ENCODE data around the gene ATL2.
"Not testable (repeated sequence)": the region's sequence is repeated elsewhere in the genome, so short reads cannot be mapped to it uniquely, and the experiment has no call there.

The ATL2 gene

DNA sequence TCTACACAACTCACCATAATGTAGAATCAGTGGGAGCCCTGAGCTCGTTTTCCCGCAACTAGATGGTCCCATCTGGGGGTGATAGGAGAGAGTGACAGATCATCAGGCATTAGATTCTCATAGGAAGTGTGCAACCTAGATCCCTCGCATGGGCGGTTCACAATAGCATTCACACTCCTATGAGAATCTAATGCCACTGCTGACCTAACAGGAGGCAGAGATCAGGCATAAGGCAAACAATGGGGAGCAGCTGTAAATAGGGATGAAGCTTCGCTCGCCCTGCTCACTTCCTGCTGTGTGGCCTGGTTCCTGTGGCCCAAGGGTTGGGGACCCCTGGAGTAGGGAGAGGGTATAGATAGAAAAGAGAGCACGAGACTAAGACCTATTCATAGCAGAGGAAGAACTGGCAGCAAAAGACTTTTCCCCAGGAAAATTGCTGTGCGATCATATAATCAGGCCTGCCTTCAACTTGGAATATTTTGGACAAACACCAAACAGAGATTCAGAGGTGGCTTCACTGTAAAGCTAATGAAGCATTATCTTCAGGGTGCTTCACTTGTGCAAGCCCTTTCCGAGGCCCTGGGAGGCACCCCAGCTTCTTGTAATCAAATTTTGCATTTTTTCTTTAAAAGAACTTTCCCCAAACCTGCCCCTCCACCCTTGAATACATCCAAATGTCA lies 29.0 kb upstream of the ATL2 start:
- Mint-ChIP-seq H3K4me3 (no peak overlapping the region), H3K27ac (no peak overlapping the region), H3K36me3 (no peaks in the 10 kb centered on the region), H3K9me3 (no peaks in the 10 kb centered on the region), H3K4me1 (no peaks in the 10 kb centered on the region)
- DNase-seq (ENCODE audit: low spot score in 2 of 2): no peak
- no peak for ATAC-seq

DNA sequence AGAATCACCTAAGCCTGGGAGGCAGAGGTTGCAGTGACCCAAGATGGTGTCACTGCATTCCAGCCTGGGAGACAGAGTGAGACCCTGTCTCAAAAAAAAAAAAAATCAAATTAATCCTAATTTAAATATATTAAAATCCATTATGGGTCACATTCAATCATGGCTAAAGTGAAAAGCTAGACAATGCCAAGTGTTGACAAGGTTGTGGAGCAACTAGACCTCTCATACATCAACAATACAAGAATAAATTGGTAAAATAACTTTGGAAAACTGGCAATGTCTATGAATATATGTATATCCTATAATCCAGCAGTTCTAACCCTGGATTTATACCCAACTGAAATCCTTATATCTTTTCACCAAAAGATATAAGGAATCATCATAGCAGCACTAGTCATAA lies 23.4 kb upstream of the ATL2 start:
- Mint-ChIP-seq H3K4me1 (no peaks in the 10 kb centered on the region), H3K27ac (no peak overlapping the region), H3K36me3 (no peaks in the 10 kb centered on the region), H3K4me3 (no peak overlapping the region), H3K9me3 (no peaks in the 10 kb centered on the region)
- ATAC-seq (no peak), DNase-seq (ENCODE audit: low spot score in 2 of 2) (no peak)

- Mint-ChIP-seq H3K36me3 (no peaks in the 10 kb centered on the region), H3K4me1 (peaks cover 14% of the 10 kb centered on the region), H3K4me3 (no peak overlapping the region), H3K9me3 (no peaks in the 10 kb centered on the region), H3K27ac (no peak overlapping the region)
- DNase-seq (ENCODE audit: low spot score in 2 of 2) (no peak), ATAC-seq (no peak)
Measured at GRCh38 chr2:38398739-38399138, 21.7 kb upstream of the ATL2 start.

- no peak for DNase-seq (ENCODE audit: low spot score in 2 of 2)
- Mint-ChIP-seq H3K36me3 (no peaks in the 10 kb centered on the region), H3K9me3 (no peaks in the 10 kb centered on the region), H3K4me3 (no peak overlapping the region), H3K4me1 (peaks cover 14% of the 10 kb centered on the region), H3K27ac (no peak overlapping the region)
- peak; percentile 84 for ATAC-seq
Measured at GRCh38 chr2:38394903-38395341, 17.8 kb upstream of the ATL2 start.

DNA sequence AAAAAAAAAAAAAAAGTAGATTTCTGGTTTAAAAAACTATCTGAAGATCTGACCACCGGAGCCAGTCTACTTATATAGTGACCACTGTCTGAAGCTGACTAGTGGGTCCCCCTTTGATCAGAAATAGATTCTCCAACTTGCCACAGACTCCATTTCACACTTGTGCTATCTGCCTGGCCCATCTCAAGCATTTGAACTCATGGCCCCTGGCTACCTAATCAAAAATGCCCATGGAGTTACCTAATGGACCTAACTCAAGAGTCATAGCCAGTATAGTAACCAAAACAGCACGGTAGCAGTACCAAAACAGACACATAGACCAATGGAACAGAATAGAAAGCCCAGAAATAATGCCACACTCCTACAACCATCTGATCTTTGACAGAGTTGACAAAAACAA lies 17.0 kb upstream of the ATL2 start:
- no peak overlapping the region for H3K4me3 Mint-ChIP-seq

GRCh38 chr2:38390947-38391346 lies 13.9 kb upstream of the ATL2 start:
- no peak overlapping the region for H3K4me3 Mint-ChIP-seq

More for the DNA sequence above, 17.0 kb upstream of the ATL2 start:
- Mint-ChIP-seq H3K27ac (no peak overlapping the region), H3K36me3 (no peaks in the 10 kb centered on the region), H3K9me3 (no peaks in the 10 kb centered on the region), H3K4me1 (peaks cover 17% of the 10 kb centered on the region)
- DNase-seq (ENCODE audit: low spot score in 2 of 2): no peak
- no peak for ATAC-seq

GRCh38 chr2:38387887-38388286 lies 10.8 kb upstream of the ATL2 start:
- no peak overlapping the region for H3K4me3 Mint-ChIP-seq
- ATAC-seq: peak; percentile 73
- peaks cover 8% of the 10 kb centered on the region for H3K4me1 Mint-ChIP-seq
- no peak overlapping the region for H3K27ac Mint-ChIP-seq
- no peaks in the 10 kb centered on the region for H3K36me3 Mint-ChIP-seq
- DNase-seq (ENCODE audit: low spot score in 2 of 2): no peak
- no peaks in the 10 kb centered on the region for H3K9me3 Mint-ChIP-seq

More at GRCh38 chr2:38390947-38391346, 13.9 kb upstream of the ATL2 start:
- ATAC-seq: no peak
- no peak for DNase-seq (ENCODE audit: low spot score in 2 of 2)
- H3K9me3 Mint-ChIP-seq: no peaks in the 10 kb centered on the region
- H3K27ac Mint-ChIP-seq: no peak overlapping the region
- H3K36me3 Mint-ChIP-seq: no peaks in the 10 kb centered on the region
- H3K4me1 Mint-ChIP-seq: peaks cover 21% of the 10 kb centered on the region

DNA sequence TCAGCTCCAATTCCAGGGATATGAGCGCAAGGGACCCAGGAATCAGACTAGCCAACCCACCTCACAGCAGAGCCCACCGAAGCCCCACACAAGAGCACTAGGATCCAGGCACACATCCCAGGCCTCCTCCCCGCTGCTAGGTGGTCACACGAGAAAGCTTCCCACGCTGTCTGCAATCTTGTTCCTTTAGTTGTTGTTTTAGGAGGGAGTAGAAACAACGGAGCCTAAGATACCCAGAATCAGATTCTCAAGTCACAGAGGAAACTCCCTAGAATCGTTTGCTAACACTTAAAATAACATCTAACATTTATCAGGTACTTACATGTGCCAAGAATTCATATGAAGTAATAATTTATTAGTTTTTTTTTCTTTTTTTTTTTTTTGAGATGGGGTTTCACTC lies 9.7 kb upstream of the ATL2 start:
- no peaks in the 10 kb centered on the region for H3K9me3 Mint-ChIP-seq
- no peak for DNase-seq (ENCODE audit: low spot score in 2 of 2)
- ATAC-seq: no peak
- H3K4me1 Mint-ChIP-seq: peaks cover 8% of the 10 kb centered on the region
- no peak overlapping the region for H3K4me3 Mint-ChIP-seq
- no peak overlapping the region for H3K27ac Mint-ChIP-seq
- no peaks in the 10 kb centered on the region for H3K36me3 Mint-ChIP-seq

- DNase-seq (ENCODE audit: low spot score in 2 of 2) (no peak), ATAC-seq (no peak)
- Mint-ChIP-seq H3K4me3 (no peak overlapping the region), H3K36me3 (no peaks in the 10 kb centered on the region), H3K9me3 (no peaks in the 10 kb centered on the region), H3K4me1 (peaks cover 8% of the 10 kb centered on the region), H3K27ac (no peak overlapping the region)
Measured at GRCh38 chr2:38386377-38386776, 9.3 kb upstream of the ATL2 start.

GRCh38 chr2:38384338-38384737 lies 7.3 kb upstream of the ATL2 start:
- DNase-seq (ENCODE audit: low spot score in 2 of 2): no peak
- H3K9me3 Mint-ChIP-seq: no peaks in the 10 kb centered on the region
- H3K4me3 Mint-ChIP-seq: no peak overlapping the region
- no peak for ATAC-seq
- H3K36me3 Mint-ChIP-seq: no peaks in the 10 kb centered on the region
- H3K4me1 Mint-ChIP-seq: peaks cover 7% of the 10 kb centered on the region
- no peak overlapping the region for H3K27ac Mint-ChIP-seq

- not testable (repeated sequence) for H3K4me1 Mint-ChIP-seq; H3K4me3 Mint-ChIP-seq; H3K9me3 Mint-ChIP-seq; ATAC-seq; DNase-seq (ENCODE audit: low spot score in 2 of 2); H3K27ac Mint-ChIP-seq; H3K36me3 Mint-ChIP-seq
Measured at GRCh38 chr2:38383741-38384140, 6.7 kb upstream of the ATL2 start.

DNA sequence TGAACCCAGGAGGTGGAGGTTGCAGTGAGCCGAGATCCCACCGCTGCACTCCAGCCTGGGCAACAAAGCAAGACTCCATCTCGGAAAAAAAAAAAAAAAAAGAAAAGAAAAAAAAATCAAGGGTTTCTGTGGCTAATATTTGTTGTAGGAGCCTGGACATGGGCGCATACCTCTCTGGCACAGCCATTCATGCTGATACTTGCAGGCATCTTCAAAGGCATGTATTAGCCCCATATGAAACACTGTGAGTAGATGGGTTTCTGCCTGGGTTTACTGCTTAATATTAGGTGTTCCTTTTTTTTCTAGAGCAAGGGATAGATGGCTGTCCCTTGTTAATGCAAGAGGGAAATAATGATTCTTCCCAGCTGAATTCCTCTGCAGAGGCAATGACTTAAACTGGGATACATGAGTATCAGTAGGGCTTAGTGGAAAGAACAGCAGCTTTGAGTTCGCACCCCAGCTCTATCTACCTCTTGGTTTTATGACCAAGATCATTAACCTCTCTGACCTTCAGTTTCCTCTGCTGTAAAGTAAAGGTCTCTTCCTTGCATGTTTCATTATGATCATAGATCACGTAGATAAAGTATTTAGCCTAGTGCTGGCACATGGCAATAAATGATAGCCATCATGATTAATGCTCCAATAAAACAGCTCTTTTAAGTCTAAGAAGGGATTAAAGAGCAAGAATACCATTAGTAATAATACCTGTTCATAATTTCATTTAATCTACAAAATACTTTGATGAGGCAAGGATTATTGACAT lies 4.5 kb upstream of the ATL2 start:
- no peak overlapping the region for H3K27ac Mint-ChIP-seq
- peaks cover 9% of the 10 kb centered on the region for H3K36me3 Mint-ChIP-seq
- DNase-seq (ENCODE audit: low spot score in 2 of 2) (no peak), ATAC-seq (no peak)
- H3K4me3 Mint-ChIP-seq: no peak overlapping the region
- H3K4me1 Mint-ChIP-seq: peaks cover 8% of the 10 kb centered on the region
- no peaks in the 10 kb centered on the region for H3K9me3 Mint-ChIP-seq

DNA sequence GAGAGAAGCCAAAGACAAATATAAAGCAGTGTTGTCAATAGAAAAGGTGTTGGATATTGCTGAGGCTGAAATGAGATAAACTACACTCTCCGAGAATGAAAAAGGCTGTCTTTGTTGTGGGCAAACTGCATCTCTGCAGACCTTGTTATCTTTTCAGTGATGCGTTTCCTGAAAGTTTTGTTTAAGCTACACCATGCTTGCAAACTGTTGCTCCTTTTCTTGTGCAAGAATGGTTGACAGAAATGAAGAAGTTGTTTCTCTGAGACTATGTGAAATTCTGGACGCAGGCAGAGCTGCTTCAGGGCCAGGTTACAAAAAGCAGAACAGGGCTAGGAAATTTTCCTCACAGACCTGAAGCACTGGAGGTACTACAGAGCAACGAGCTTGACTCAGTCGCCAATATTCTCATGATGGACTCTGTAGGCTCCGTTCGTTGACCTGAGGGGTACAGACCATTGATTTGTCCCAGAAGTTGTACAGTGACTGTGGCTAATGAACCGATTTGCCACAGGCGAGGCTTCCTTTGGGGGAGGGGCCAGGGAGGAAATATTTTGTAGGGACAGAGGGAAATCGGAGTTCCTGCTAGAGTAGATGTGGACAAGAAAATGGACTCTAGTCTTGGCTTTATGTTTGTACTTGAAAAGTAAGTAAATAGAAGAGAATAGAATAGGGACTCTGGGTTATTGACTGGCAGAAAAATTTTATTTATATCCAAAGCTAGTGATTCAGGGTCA lies 3.5 kb upstream of the ATL2 start:
- H3K4me1 Mint-ChIP-seq: peaks cover 15% of the 10 kb centered on the region
- H3K27ac Mint-ChIP-seq: no peak overlapping the region
- no peak for ATAC-seq
- no peak for DNase-seq (ENCODE audit: low spot score in 2 of 2)
- no peak overlapping the region for H3K4me3 Mint-ChIP-seq
- peaks cover 17% of the 10 kb centered on the region for H3K36me3 Mint-ChIP-seq
- no peaks in the 10 kb centered on the region for H3K9me3 Mint-ChIP-seq

GRCh38 chr2:38376346-38377049 lies 575 bp downstream of the ATL2 start:
- H3K27ac Mint-ChIP-seq: peak overlapping the region; percentile 94
- ATAC-seq: peak; percentile 80
- no peaks in the 10 kb centered on the region for H3K9me3 Mint-ChIP-seq
- H3K4me3 Mint-ChIP-seq: peak overlapping the region; percentile 92
- H3K36me3 Mint-ChIP-seq: peaks cover 35% of the 10 kb centered on the region
- DNase-seq (ENCODE audit: low spot score in 2 of 2): peak; percentile 63 to 84
- peaks cover 41% of the 10 kb centered on the region for H3K4me1 Mint-ChIP-seq

DNA sequence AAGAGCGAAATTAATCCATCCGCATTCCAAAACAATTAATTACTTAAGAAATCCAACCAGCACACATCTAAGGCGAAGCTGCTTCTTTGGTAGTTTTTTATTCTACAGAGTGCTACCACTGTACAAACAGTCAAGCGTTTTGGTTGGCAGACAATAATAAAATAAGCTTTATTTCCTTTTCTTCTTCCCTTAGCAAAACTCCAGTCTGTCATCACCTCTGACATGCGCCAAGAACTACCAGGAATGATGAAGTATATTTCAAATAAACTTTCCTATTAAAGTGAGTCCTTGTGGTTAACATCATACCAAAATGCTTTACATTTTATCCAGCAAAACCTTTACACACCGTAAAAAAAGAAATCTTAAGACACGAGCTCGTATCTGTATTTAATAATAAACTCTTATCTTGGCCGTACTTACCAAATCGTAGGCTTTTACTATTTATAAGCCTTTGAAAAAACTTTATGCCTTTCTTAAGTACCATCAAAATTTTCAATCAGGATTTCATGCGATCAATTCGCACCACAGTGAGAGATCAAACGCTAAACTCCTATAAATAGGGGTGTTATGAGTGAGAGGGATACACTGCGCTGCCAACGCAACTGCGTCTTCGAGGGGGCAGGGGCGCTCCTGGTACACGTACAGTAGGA lies 1.3 kb downstream of the ATL2 start:
- H3K9me3 Mint-ChIP-seq: no peaks in the 10 kb centered on the region
- H3K27ac Mint-ChIP-seq: peak overlapping the region; percentile 93
- H3K4me3 Mint-ChIP-seq: peak overlapping the region; percentile 92
- DNase-seq (ENCODE audit: low spot score in 2 of 2) (no peak), ATAC-seq (no peak)
- peaks cover 41% of the 10 kb centered on the region for H3K4me1 Mint-ChIP-seq
- peaks cover 35% of the 10 kb centered on the region for H3K36me3 Mint-ChIP-seq
